HG02623 (cell line): Measurements from ENCODE around the gene ZNF469.
"Not testable (repeated sequence)": the region's sequence is repeated elsewhere in the genome, so short reads cannot be mapped to it uniquely, and the experiment has no call there.

ENCODE experiments used
- ATAC-seq: cut with Tn5 transposase; IDR thresholded peaks from one replicate; pipeline ENCODE4 v1.9.1; 2021; ENCODE audit warnings: moderate library complexity; ENCODE audit not compliant: unreplicated experiment

The ZNF469 gene

DNA sequence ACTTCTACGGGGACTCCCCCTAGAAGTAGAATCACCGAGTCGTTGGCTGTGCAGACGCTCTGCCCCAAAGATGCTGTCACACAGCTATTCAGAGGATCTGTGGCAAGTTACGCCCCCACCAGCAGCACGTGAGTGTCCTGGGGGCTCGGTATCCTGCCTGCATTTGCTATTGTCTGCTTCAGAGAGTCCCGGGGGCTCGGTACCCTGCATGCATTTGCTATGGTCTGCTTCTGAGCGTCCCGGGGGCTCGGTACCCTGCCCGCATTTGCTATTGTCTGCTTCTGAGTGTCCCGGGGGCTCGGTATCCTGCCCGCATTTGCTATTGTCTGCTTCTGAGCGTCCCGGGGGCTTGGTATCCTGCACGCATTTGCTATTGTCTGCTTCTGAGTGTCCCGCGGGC lies 23.8 kb upstream of the ZNF469 start:
- no peak for ATAC-seq

DNA sequence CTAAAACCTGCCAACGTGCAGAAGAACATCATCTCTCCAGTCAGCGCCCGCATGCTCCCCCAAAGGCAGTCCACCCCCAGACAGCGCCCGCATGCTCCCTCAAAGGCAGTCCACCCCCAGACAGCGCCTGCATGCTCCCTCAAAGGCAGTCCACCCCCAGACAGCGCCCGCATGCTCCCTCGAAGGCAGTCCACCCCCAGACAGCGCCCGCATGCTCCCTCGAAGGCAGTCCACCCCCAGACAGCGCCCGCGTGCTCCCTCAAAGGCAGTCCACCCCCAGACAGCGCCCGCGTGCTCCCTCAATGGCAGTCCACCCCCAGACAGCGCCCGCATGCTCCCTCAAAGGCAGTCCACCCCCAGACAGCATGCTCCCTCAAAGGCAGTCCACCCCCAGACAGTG lies 22.4 kb upstream of the ZNF469 start:
- not testable (repeated sequence) for ATAC-seq

DNA sequence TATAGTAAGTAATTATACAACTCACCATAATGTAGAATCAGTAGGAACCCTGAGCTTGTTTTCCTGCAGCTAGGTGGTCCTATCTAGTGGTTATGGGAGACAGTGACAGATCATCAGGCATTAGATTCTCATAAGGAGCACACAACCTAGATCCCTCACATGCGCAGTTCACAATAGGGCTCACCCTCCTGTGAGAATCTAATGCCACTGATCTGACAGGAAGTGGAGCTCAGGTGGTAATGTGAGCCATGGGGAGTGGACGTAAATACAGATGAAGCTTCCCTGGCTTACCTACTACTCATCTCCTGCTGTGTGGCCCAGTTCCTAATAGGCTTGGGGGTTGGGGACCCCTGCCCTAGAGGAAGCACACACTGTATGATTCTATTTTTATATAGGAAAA lies 21.8 kb upstream of the ZNF469 start:
- ATAC-seq = no peak

- no peak for ATAC-seq
Measured at GRCh38 chr16:88361775-88362174, 21.0 kb upstream of the ZNF469 start.

GRCh38 chr16:88363239-88363891 lies 19.4 kb upstream of the ZNF469 start:
- ATAC-seq = no peak

- no peak for ATAC-seq
Measured at GRCh38 chr16:88365244-88365865, 17.4 kb upstream of the ZNF469 start.

DNA sequence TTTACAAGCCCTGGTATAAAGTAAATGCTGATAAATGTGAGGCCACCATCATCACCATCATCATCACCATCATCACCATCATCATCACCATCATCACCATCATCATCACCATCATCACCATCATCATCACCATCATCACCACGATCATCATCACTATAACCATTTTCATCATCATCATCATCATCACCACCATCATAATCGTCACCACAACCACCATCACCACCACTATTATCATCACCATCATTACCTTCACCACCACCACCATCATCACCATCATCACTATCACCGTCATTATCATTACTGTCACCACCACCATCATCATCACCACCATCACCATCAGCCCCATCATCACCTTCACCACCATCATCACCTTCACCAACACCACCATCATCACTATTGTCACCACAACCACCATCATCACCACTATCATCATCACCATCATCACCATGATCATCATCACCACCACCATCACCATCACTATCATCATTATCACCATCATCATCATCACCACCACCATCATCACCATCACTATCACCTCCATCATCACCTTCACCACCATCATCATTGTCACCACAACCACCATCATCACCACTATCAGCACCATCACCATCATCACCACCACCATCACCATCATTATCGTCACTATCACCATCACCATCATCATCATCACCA lies 16.6 kb upstream of the ZNF469 start:
- ATAC-seq = no peak

- ATAC-seq = no peak
Measured at GRCh38 chr16:88366704-88367047, 16.1 kb upstream of the ZNF469 start.

GRCh38 chr16:88367560-88367959 lies 15.2 kb upstream of the ZNF469 start:
- ATAC-seq = no peak

- ATAC-seq = no peak
Measured at GRCh38 chr16:88368036-88368435, 14.7 kb upstream of the ZNF469 start.

GRCh38 chr16:88368994-88369393 lies 13.8 kb upstream of the ZNF469 start:
- no peak for ATAC-seq

DNA sequence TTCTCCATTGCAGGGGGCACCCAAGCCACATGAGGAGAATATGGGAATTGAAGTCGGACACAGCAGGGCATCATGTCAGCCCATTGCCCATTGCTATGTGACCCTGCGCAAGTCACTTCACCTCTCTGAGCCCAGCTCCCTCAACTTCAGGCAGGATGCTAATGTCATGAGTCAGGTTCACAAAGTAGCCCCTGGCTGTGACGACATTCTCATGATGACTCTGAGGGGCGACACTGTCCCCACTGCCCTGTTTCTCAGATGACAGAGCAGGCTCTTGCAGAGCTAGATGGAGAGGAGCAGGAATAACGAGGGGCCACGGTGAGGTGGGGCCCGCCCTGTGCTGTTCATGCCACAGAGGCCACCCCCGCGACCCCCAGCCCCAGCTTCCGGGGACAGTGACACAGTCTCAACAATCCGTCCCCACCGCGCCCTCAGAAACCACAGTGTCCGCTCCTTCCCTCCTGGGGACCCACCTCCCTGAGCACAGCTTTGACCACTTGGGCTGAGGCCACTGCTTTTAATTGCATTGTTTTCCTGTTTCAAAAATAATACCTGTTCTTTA lies 13.2 kb upstream of the ZNF469 start:
- no peak for ATAC-seq

DNA sequence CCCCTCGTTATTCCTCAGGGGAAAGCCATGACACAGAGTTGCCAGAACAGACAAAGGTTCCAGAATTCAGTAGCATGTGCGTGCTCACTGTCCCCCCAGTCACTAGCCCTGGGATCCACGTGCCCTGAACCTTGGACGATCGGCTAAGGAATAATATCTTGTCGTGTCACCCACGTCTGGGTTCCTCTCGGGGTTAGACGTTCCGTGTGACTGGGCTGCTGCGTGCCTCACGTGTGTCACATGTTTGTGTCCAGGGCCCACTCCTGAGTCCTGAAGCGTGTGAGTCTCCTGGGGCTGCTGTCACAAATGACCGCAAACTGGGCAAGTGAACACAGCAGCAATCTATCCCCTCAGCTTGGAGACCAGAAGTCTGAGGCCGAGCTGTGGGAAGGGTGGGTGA lies 12.4 kb upstream of the ZNF469 start:
- ATAC-seq = no peak

DNA sequence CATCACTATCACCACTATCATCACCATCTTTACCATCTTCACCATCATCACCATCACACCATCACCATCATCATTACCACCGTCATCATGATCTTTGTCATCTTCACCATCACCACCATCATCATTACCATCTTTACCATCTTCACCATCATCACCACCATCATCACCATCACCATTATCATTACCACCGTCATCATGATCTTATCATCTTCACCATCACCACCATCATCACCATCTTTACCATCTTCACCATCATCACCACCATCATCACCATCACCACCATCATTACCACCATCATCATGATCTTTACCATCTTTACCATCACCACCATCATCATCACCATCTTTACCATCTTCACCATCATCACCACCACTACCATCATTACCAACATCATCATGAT lies 10.2 kb upstream of the ZNF469 start:
- ATAC-seq = no peak

DNA sequence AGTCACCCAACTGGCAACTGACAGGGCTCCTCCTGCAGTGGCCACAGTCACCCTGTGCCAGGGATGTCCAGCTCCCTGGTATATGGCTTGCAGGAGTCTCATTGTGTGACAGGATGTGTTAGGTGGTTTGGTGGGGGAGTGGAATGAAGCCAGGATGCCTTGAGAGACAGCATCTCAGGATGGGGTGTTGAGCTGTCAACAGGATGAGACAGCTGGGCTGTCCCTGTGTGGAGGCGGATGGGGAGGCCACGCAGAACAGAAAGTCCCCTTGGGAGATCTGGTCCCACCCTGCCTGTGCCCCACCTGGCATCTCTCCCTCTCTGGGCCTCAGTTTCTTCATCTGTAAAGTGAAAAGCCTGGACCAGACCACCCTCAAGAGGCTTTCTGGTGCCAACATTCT lies 9.5 kb upstream of the ZNF469 start:
- no peak for ATAC-seq

DNA sequence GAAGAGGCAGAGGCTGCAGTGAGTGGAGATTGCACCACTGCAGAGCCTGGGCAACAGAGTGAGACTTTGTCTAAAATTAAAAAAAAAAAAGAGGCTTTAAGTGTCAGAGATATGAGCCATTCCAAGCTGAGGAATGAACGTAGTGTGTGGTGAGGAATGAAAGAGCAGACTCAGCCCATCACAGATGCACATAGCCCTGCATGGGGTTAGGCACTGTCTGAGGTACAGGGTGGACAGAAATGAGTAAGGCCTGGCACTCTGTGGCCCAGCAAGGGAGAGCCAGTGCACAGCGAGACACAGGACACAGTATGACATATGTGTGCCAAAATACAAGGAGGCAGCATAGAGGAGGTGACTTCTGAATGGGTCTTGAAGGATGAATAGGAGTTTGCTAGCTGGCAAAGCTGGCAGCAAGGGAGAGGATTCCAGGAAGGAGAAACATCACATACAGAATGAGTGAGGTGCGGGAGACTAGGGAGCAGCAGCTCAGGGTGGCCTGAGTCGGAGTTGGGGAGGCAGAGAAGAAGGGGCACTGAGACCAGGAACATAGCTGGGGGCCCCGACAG lies 8.7 kb upstream of the ZNF469 start:
- no peak for ATAC-seq

- no peak for ATAC-seq
Measured at GRCh38 chr16:88374736-88375135, 8.0 kb upstream of the ZNF469 start.

DNA sequence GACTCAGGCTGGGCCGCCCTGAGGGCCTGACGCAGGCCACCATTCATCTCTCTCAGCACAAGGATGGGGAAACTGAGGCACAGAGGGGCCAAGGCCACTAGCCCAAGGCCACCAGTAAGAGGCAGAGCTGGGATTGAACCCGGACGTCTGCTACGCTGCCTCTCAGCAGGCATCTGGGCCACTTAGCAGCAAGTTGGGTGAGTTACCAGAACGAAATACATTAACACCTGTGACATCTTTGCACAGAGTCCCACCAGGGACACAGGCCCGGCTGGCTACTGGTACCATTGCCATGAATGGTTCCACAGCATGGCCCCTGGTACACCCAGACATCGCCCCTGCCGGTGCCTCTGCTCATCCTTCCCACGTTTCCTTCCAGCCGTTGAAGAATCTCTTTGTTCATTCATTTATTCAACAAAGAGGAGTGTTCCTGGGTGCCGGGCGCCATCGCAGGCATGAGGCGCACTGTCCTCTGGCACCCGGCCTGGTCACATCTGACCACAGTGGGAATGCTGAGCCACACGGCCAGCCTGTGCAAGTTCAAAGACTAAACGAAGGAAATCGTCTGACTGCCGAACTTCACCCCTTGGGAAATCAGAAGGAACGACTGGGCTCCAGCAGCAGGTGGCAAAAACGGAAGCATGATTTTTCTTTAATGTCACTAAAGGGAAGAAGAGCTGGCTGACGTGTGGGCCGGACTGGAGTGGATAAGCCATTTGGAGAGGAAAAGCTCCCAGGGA lies 7.4 kb upstream of the ZNF469 start:
- no peak for ATAC-seq

DNA sequence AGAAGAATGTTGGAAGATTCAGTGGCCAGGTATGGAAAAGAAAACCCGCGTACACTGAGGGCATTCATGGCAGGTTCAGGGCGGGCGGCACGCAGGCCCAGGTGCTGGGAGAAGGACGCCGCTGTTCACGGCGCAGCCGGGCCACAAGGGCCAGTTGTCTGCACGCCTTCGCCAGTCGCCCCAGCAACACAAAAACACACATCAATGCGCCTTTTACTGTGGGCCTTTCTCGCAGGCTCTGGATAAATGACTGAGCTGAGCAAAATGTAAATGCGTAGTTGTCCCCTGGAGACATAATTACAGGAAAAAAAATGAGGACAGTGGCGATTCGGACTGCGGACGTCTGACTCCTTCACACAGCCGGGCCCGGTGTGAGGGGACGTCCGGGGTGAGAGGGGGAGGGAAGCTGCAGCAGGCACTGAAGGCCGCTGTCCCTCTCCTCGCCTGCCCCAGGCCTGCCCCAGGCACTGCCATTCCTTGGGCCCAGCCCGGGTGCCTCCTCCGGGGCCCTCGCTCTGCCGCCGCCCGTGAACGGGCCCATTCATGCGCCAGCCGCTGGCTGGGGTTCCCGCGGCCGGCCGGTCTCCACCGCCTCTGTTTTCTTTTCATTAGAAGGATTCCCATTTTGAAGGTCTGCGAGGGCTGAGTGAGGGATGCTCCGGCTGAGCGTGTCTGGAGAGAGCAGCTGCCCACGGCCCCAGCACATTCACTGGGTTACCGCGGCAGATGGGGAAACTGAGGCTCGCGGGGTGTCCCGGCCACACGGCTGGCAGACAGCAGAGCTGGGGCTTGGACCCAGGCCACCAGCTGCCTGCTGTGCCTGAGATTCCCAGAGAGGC lies 6.5 kb upstream of the ZNF469 start:
- ATAC-seq = no peak
